GM23248 (cell line): ENCODE data around the gene PTPRB. TPM values are rescaled to one million over a fixed set of nuclear protein-coding genes. Genes with fewer than 3 reads are reported as not detected.

ENCODE experiments used
- DNase-seq: peaks from one replicate; pipeline ENCODE4 v3.0.0-alpha.2; 2015
- H2AFZ ChIP-seq: fragments of 200-600 bp; sonication (generic); 2 replicates; pipeline ENCODE4 v1.6.1; 2016; ENCODE audit warnings: antibody characterized with exemption
- H3F3A ChIP-seq: fragments of 200-600 bp; sonication (generic); 2 replicates; pipeline ENCODE4 v1.6.1; 2016; ENCODE audit warnings: mild to moderate bottlenecking, antibody characterized with exemption, mixed run types; ENCODE audit not compliant: insufficient read depth
- H3K27ac ChIP-seq: fragments of 200-600 bp; sonication (generic); 2 replicates; pipeline ENCODE4 v1.5.1; 2016; ENCODE audit warnings: mild to moderate bottlenecking
- H3K27me3 ChIP-seq: fragments of 200-600 bp; sonication (generic); replicated peaks from 2 replicates; pipeline ENCODE4 v1.6.1; 2016; ENCODE audit warnings: mild to moderate bottlenecking; ENCODE audit not compliant: insufficient read depth
- H3K36me3 ChIP-seq: fragments of 200-600 bp; sonication (generic); 2 replicates; pipeline ENCODE4 v1.6.1; 2016; ENCODE audit warnings: low read depth, mild to moderate bottlenecking
- H3K4me1 ChIP-seq: fragments of 200-600 bp; sonication (generic); 2 replicates; pipeline ENCODE4 v1.6.1; 2016; ENCODE audit warnings: mild to moderate bottlenecking; ENCODE audit not compliant: insufficient read depth
- H3K4me2 ChIP-seq: fragments of 200-600 bp; sonication (generic); one replicate; pipeline ENCODE4 v1.6.1; 2016; ENCODE audit warnings: mild to moderate bottlenecking; ENCODE audit not compliant: unreplicated experiment
- H3K4me3 ChIP-seq: fragments of 200-600 bp; sonication (generic); 2 replicates; pipeline ENCODE4 v1.5.1; 2016; ENCODE audit warnings: mild to moderate bottlenecking
- H3K79me2 ChIP-seq: fragments of 200-600 bp; sonication (generic); 2 replicates; pipeline ENCODE4 v1.6.1; 2016; ENCODE audit warnings: mild to moderate bottlenecking; ENCODE audit not compliant: insufficient read depth
- H3K9ac ChIP-seq: fragments of 200-600 bp; sonication (generic); 2 replicates; pipeline ENCODE4 v1.6.1; 2016; ENCODE audit warnings: mild to moderate bottlenecking
- H3K9me2 ChIP-seq: fragments of 200-600 bp; sonication (generic); 2 replicates; pipeline ENCODE4 v1.6.1; 2016; ENCODE audit warnings: mixed run types, mild to moderate bottlenecking, moderate library complexity; ENCODE audit not compliant: insufficient read depth
- H3K9me3 ChIP-seq: fragments of 200-600 bp; sonication (generic); one replicate; pipeline ENCODE4 v1.6.1; 2017; ENCODE audit warnings: low read depth
- H4K20me1 ChIP-seq: fragments of 200-600 bp; sonication (generic); 2 replicates; pipeline ENCODE4 v1.6.0; 2016; ENCODE audit not compliant: insufficient read depth
- EZH2 ChIP-seq: fragments of 200-600 bp; sonication (generic); IDR thresholded peaks from 2 replicates; pipeline ENCODE4 v1.6.1; 2018; ENCODE audit warnings: antibody characterized with exemption, mild to moderate bottlenecking; ENCODE audit not compliant: insufficient read depth, poor library complexity, severe bottlenecking
- EZH2phosphoT487 ChIP-seq: fragments of 200-600 bp; sonication (generic); IDR thresholded peaks from 2 replicates; pipeline ENCODE4 v1.6.1; 2018; ENCODE audit warnings: antibody characterized with exemption, moderate library complexity, mild to moderate bottlenecking, low read depth; ENCODE audit not compliant: insufficient read depth
- WGBS, 2 experiments: methylation state at CpG; one replicate each; pipeline ENCODE4 v1.1.6; 2015 to 2017; ENCODE audit warnings: low lambda C conversion rate in 2 of 2, low coverage in 1 of 2; ENCODE audit errors: missing lambda C conversion rate in 2 of 2; 5-methylcytosine and 5-hydroxymethylcytosine counted together
- in situ Hi-C: fragments of 300-500 bp; cut with MboI; formaldehyde crosslinking; loops from 2 replicates; pipeline ENCODE4 v1.15.0; 2020
- polyA plus RNA-seq: library from polyadenylated mRNA; unstranded; fragments of >200 nt; fragmentation: Nextera tagmentation; extraction: Ambion mirVana; gene quantifications from 2 replicates; pipeline ENCODE4 v1.2.1, GENCODE V29; 2016
- total RNA-seq: library from RNA; depleted of rRNA; stranded (reverse); fragments of >200 nt; shearing (Covaris generic); gene quantifications from 2 replicates; pipeline ENCODE4 v1.2.3, GENCODE V29; 2014

The PTPRB gene
- total and polyA plus RNA-seq, 2 experiments from 2014 or later: 3.8 to 4.4 TPM

- no peaks in the 10 kb centered on the region for H3K9me3 ChIP-seq
- no peaks in the 10 kb centered on the region for H3K9me2 ChIP-seq
- TF ChIP-seq EZH2: no peak
- TF ChIP-seq EZH2phosphoT487: no peak
- in situ Hi-C loops: no loop called here
- WGBS, 2 experiments: 64 to 66% methylated on average over 5 of the region's 5 CpGs
- H3K4me1 ChIP-seq: no peaks in the 10 kb centered on the region
- no peak overlapping the region for H3K27ac ChIP-seq
- no peaks in the 10 kb centered on the region for H4K20me1 ChIP-seq
- no peak overlapping the region for H2AFZ ChIP-seq
- H3K4me2 ChIP-seq: no peak overlapping the region
- no peaks in the 10 kb centered on the region for H3K79me2 ChIP-seq
- DNase-seq: no peak
- no peak overlapping the region for H3K4me3 ChIP-seq
- H3K36me3 ChIP-seq: no peaks in the 10 kb centered on the region
- no peaks in the 10 kb centered on the region for H3K27me3 ChIP-seq
- H3F3A ChIP-seq: no peaks in the 10 kb centered on the region
- no peak overlapping the region for H3K9ac ChIP-seq
These were observed 80.9 kb downstream of the PTPRB start for GRCh38 chr12:70556179-70556869.

DNA sequence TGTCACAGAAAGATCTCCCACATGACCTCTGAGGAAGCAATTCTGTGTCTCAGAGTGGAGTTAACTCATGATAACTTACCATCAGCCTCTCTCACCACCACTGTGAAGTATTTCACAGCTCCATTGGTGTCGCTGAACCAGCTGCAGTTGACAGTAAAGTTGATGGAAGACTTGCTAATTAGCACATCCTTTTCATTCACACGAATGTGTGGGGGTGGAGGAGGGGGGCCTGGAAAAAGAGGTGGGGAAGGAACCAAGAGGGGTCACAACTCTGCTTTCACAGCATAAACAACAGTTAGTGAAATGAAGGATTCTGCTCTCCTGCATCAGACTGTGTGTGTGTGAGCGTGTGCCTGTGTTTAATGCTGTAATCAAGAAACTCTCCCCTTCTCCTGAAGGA lies 82.1 kb downstream of the PTPRB start:
- Histone ChIP-seq H3K36me3 (no peaks in the 10 kb centered on the region), H3K9me2 (no peaks in the 10 kb centered on the region), H3K4me2 (no peak overlapping the region), H4K20me1 (no peaks in the 10 kb centered on the region), H3K4me1 (no peaks in the 10 kb centered on the region), H3K4me3 (no peak overlapping the region), H3K79me2 (no peaks in the 10 kb centered on the region), H3K9me3 (no peaks in the 10 kb centered on the region), H2AFZ (no peak overlapping the region), H3K27ac (no peak overlapping the region), H3K9ac (no peak overlapping the region), H3K27me3 (no peaks in the 10 kb centered on the region), H3F3A (no peaks in the 10 kb centered on the region)
- in situ Hi-C loops: no loop called here
- TF ChIP-seq EZH2phosphoT487 (no peak), EZH2 (no peak)
- no peak for DNase-seq
- 45 to 46% methylated on average over 3 of the region's 3 CpGs for WGBS, 2 experiments

GRCh38 chr12:70553391-70553859 lies 83.8 kb downstream of the PTPRB start:
- Histone ChIP-seq H3K27me3 (no peaks in the 10 kb centered on the region), H3K9me3 (no peaks in the 10 kb centered on the region), H3K27ac (no peak overlapping the region), H3K79me2 (no peaks in the 10 kb centered on the region), H4K20me1 (no peaks in the 10 kb centered on the region), H3K36me3 (no peaks in the 10 kb centered on the region), H3K4me2 (no peak overlapping the region), H3K9ac (no peak overlapping the region), H3K9me2 (no peaks in the 10 kb centered on the region), H2AFZ (no peak overlapping the region), H3K4me3 (no peak overlapping the region), H3K4me1 (no peaks in the 10 kb centered on the region), H3F3A (no peaks in the 10 kb centered on the region)
- DNase-seq: no peak
- in situ Hi-C loops: no loop called here
- 86 to 88% methylated on average over 2 of the region's 2 CpGs for WGBS, 2 experiments
- TF ChIP-seq EZH2phosphoT487: no peak
- TF ChIP-seq EZH2: no peak

DNA sequence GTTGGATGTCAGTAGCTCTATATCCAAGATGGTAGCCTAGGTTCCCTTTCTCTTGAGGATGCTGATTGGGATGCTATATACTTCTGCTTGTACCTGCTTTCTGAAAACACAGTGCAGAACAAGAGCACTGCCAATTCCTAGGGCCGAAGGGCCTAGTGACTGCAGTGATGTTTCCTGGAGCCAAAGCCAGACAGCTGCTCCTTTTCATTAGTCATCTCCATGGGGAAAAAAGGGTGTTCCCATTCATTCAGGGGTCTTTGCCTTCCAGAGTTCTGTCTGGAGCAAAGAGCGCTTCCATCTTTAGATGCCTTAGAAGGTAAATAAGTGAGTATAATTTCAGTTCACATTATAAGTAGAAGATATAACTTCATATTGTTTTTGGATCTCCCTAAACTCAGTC lies 85.5 kb downstream of the PTPRB start:
- 82 to 86% methylated on average over 2 of the region's 2 CpGs for WGBS, 2 experiments
- no peaks in the 10 kb centered on the region for H3K79me2 ChIP-seq
- no peak overlapping the region for H2AFZ ChIP-seq
- no peak overlapping the region for H3K9ac ChIP-seq
- no peaks in the 10 kb centered on the region for H3F3A ChIP-seq
- no peaks in the 10 kb centered on the region for H3K9me3 ChIP-seq
- no peak overlapping the region for H3K4me2 ChIP-seq
- H3K36me3 ChIP-seq: no peaks in the 10 kb centered on the region
- in situ Hi-C loops: no loop called here
- H3K4me1 ChIP-seq: no peaks in the 10 kb centered on the region
- no peaks in the 10 kb centered on the region for H3K9me2 ChIP-seq
- H3K27ac ChIP-seq: no peak overlapping the region
- no peaks in the 10 kb centered on the region for H4K20me1 ChIP-seq
- no peak for DNase-seq
- TF ChIP-seq EZH2 (no peak), EZH2phosphoT487 (no peak)
- no peak overlapping the region for H3K4me3 ChIP-seq
- no peaks in the 10 kb centered on the region for H3K27me3 ChIP-seq
